Femur (tissue), 1 donor: ENCODE results near the gene MAP4.

Source experiments
- DNase-seq: peaks from one replicate; pipeline ENCODE4 v3.0.0-alpha.2; 2017

The MAP4 gene

GRCh38 chr3:47964740-47965139 lies 51.5 kb downstream of the MAP4 start:
- DNase-seq = no peak

GRCh38 chr3:47961815-47962606 lies 54.2 kb downstream of the MAP4 start:
- no peak for DNase-seq

GRCh38 chr3:47961036-47961435 lies 55.2 kb downstream of the MAP4 start:
- no peak for DNase-seq

- no peak for DNase-seq
These were observed 59.7 kb downstream of the MAP4 start for GRCh38 chr3:47956521-47956920.

- no peak for DNase-seq
These were observed 61.6 kb downstream of the MAP4 start for GRCh38 chr3:47954567-47954966.

- DNase-seq = no peak
These were observed 65.6 kb downstream of the MAP4 start for GRCh38 chr3:47950453-47951169.

- no peak for DNase-seq
These were observed 66.2 kb downstream of the MAP4 start for GRCh38 chr3:47949979-47950378.

GRCh38 chr3:47940232-47940631 lies 76.0 kb downstream of the MAP4 start:
- DNase-seq = no peak

GRCh38 chr3:47932421-47932820 lies 83.8 kb downstream of the MAP4 start:
- DNase-seq = no peak

GRCh38 chr3:47930979-47931378 lies 85.2 kb downstream of the MAP4 start:
- DNase-seq = no peak

GRCh38 chr3:47916696-47917095 lies 99.5 kb downstream of the MAP4 start:
- no peak for DNase-seq

- no peak for DNase-seq
These were observed 100.0 kb downstream of the MAP4 start for GRCh38 chr3:47916201-47916600.

- DNase-seq = no peak
These were observed 104.2 kb downstream of the MAP4 start for GRCh38 chr3:47912006-47912504.

GRCh38 chr3:47910777-47911440 lies 105.3 kb downstream of the MAP4 start:
- no peak for DNase-seq

- no peak for DNase-seq
These were observed 106.0 kb downstream of the MAP4 start for GRCh38 chr3:47910233-47910632.

GRCh38 chr3:47909607-47910006 lies 106.6 kb downstream of the MAP4 start:
- no peak for DNase-seq

- no peak for DNase-seq
These were observed 107.5 kb downstream of the MAP4 start for GRCh38 chr3:47908744-47909143.

- no peak for DNase-seq
These were observed 108.4 kb downstream of the MAP4 start for GRCh38 chr3:47907784-47908183.

GRCh38 chr3:47902746-47903145 lies 113.5 kb downstream of the MAP4 start:
- no peak for DNase-seq

GRCh38 chr3:47901280-47901833 lies 114.9 kb downstream of the MAP4 start:
- DNase-seq = no peak

- no peak for DNase-seq
These were observed 116.6 kb downstream of the MAP4 start for GRCh38 chr3:47899495-47900108.

- no peak for DNase-seq
These were observed 118.3 kb downstream of the MAP4 start for GRCh38 chr3:47897954-47898353.

- no peak for DNase-seq
These were observed 119.5 kb downstream of the MAP4 start for GRCh38 chr3:47896736-47897135.
